ENCODE results near the gene SWSAP1. TPM values are rescaled to one million over a fixed set of nuclear protein-coding genes. Genes with fewer than 3 reads are reported as not detected.

The SWSAP1 gene
- total and polyA plus RNA-seq, 2 donors (not counting 1 experiment from before 2014, with no cell fraction given), result 0.50 to 1.2 TPM

Other genes with a start within 250 kb of the SWSAP1 start
- 3.9 and 32.0 TPM in 2 replicates for gene SPC24, start 218.9 kb upstream of the SWSAP1 start, total RNA-seq
- 8.1 and 32.0 TPM in 2 replicates for gene SPC24, start 218.9 kb upstream of the SWSAP1 start, polyA plus RNA-seq
- 435 and 511 TPM in 2 replicates for gene KANK2, start 177.1 kb upstream of the SWSAP1 start, total RNA-seq
- 192 and 197 TPM in 2 replicates for gene KANK2, start 177.1 kb upstream of the SWSAP1 start, polyA plus RNA-seq
- gene ANGPTL8, start 135.0 kb upstream of the SWSAP1 start, total RNA-seq, result not detected in 2 replicates
- gene ANGPTL8, start 135.0 kb upstream of the SWSAP1 start, polyA plus RNA-seq, result not detected in 2 replicates
- 10.5 and 17.7 TPM in 2 replicates for gene DOCK6, start 112.1 kb upstream of the SWSAP1 start, total RNA-seq
- gene DOCK6, start 112.1 kb upstream of the SWSAP1 start, polyA plus RNA-seq, result 6.9 and 10.0 TPM in 2 replicates
- gene TSPAN16, start 78.5 kb upstream of the SWSAP1 start, total RNA-seq, result not detected in 2 replicates
- gene TSPAN16, start 78.5 kb upstream of the SWSAP1 start, polyA plus RNA-seq, result not detected in 2 replicates
- 15.4 and 20.0 TPM in 2 replicates for gene RAB3D, start 35.0 kb upstream of the SWSAP1 start, total RNA-seq
- 11.5 and 16.2 TPM in 2 replicates for gene RAB3D, start 35.0 kb upstream of the SWSAP1 start, polyA plus RNA-seq
- gene TMEM205, start 28.4 kb upstream of the SWSAP1 start, total RNA-seq, result 54.7 and 76.8 TPM in 2 replicates
- gene TMEM205, start 28.4 kb upstream of the SWSAP1 start, polyA plus RNA-seq, result 68.4 and 78.6 TPM in 2 replicates
- gene CCDC159, start 28.1 kb upstream of the SWSAP1 start, total RNA-seq, result 10.1 and 11.3 TPM in 2 replicates
- 13.8 and 14.4 TPM in 2 replicates for gene CCDC159, start 28.1 kb upstream of the SWSAP1 start, polyA plus RNA-seq
- gene PLPPR2, start 19.2 kb upstream of the SWSAP1 start, total RNA-seq, result 7.4 and 13.0 TPM in 2 replicates
- 17.6 and 21.2 TPM in 2 replicates for gene PLPPR2, start 19.2 kb upstream of the SWSAP1 start, polyA plus RNA-seq
- gene EPOR, start 9.6 kb downstream of the SWSAP1 start, total RNA-seq, result 6.4 and 9.2 TPM in 2 replicates
- 3.6 and 3.8 TPM in 2 replicates for gene EPOR, start 9.6 kb downstream of the SWSAP1 start, polyA plus RNA-seq
- 1.8 and 4.0 TPM in 2 replicates for gene RGL3, start 44.6 kb downstream of the SWSAP1 start, total RNA-seq
- 0.20 and 0.90 TPM in 2 replicates for gene RGL3, start 44.6 kb downstream of the SWSAP1 start, polyA plus RNA-seq
- gene ODAD3, start 60.5 kb downstream of the SWSAP1 start, total RNA-seq, result 0.26 and 0.66 TPM in 2 replicates
- gene ODAD3, start 60.5 kb downstream of the SWSAP1 start, polyA plus RNA-seq, result 0.32 and 0.67 TPM in 2 replicates
- gene PRKCSH, start 61.0 kb downstream of the SWSAP1 start, total RNA-seq, result 120 and 134 TPM in 2 replicates
- 110 and 117 TPM in 2 replicates for gene PRKCSH, start 61.0 kb downstream of the SWSAP1 start, polyA plus RNA-seq
- gene ELAVL3, start 106.4 kb downstream of the SWSAP1 start, total RNA-seq, result under 0.01 TPM in 1 of 2 replicates, not detected in the other
- not detected in 2 replicates for gene ELAVL3, start 106.4 kb downstream of the SWSAP1 start, polyA plus RNA-seq
- gene ZNF653, start 131.2 kb downstream of the SWSAP1 start, total RNA-seq, result 3.5 and 3.6 TPM in 2 replicates
- 3.1 and 5.5 TPM in 2 replicates for gene ZNF653, start 131.2 kb downstream of the SWSAP1 start, polyA plus RNA-seq
- gene ECSIT, start 154.5 kb downstream of the SWSAP1 start, total RNA-seq, result 33.5 and 49.1 TPM in 2 replicates
- gene ECSIT, start 154.5 kb downstream of the SWSAP1 start, polyA plus RNA-seq, result 19.3 and 22.6 TPM in 2 replicates
- gene CNN1, start 164.2 kb downstream of the SWSAP1 start, total RNA-seq, result 17.2 and 20.3 TPM in 2 replicates
- gene CNN1, start 164.2 kb downstream of the SWSAP1 start, polyA plus RNA-seq, result 24.0 and 83.9 TPM in 2 replicates
- gene ELOF1, start 184.6 kb downstream of the SWSAP1 start, total RNA-seq, result 28.2 and 29.6 TPM in 2 replicates
- gene ELOF1, start 184.6 kb downstream of the SWSAP1 start, polyA plus RNA-seq, result 52.2 and 57.8 TPM in 2 replicates
- gene ACP5, start 203.0 kb downstream of the SWSAP1 start, total RNA-seq, result 1.2 and 2.6 TPM in 2 replicates
- gene ACP5, start 203.0 kb downstream of the SWSAP1 start, polyA plus RNA-seq, result 0.19 and 2.2 TPM in 2 replicates
- gene ZNF627, start 222.8 kb downstream of the SWSAP1 start, total RNA-seq, result 19.5 and 26.3 TPM in 2 replicates
- gene ZNF627, start 222.8 kb downstream of the SWSAP1 start, polyA plus RNA-seq, result 7.9 and 10.8 TPM in 2 replicates

Data from fibroblast of lung (primary cell).